Natural killer cell (primary cell): ENCODE measurements around the gene GRM4. TPM values are rescaled to one million over a fixed set of nuclear protein-coding genes. Genes with fewer than 3 reads are reported as not detected.

ENCODE experiments used
- ATAC-seq, 3 donors: fragments of 150-1000 bp in 2 of 3; fragments of 200-7000 bp in 1 of 3; cut with Tn5 transposase; 1 replicate in 1 of 3; 2 replicates in 2 of 3; pipeline ENCODE4 v1.10.0; 2021; ENCODE audit warnings: mild to moderate bottlenecking in 2 of 3, moderate library complexity in 2 of 3
- DNase-seq, 2 donors: peaks; one replicate each; pipeline versions ENCODE4 v3.0.0 to v3.0.0-alpha.2; 2013 to 2021; ENCODE audit warnings: mixed read lengths in 1 of 2
- H3K27ac ChIP-seq: one replicate; pipeline ENCODE4 v1.5.1; 2013; ENCODE audit warnings: mild to moderate bottlenecking, low read length
- H3K27me3 ChIP-seq: one replicate; pipeline ENCODE4 v1.6.1; 2013; ENCODE audit warnings: low read length; ENCODE audit not compliant: control insufficient read depth, insufficient read depth
- H3K36me3 ChIP-seq: one replicate; pipeline ENCODE4 v1.6.1; 2013; ENCODE audit warnings: low read length; ENCODE audit not compliant: control insufficient read depth, insufficient read depth
- H3K4me1 ChIP-seq: one replicate; pipeline ENCODE4 v1.6.1; 2013; ENCODE audit warnings: low read length; ENCODE audit not compliant: control insufficient read depth, insufficient read depth
- H3K4me3 ChIP-seq: one replicate; pipeline ENCODE4 v1.5.1; 2013; ENCODE audit warnings: low read length
- H3K9me3 ChIP-seq: one replicate; pipeline ENCODE4 v1.6.1; 2013; ENCODE audit warnings: low read length; ENCODE audit not compliant: control insufficient read depth, insufficient read depth
- H3K27ac Mint-ChIP-seq, 2 donors: one replicate each; pipeline ENCODE4 v1.8.0; 2022; ENCODE audit warnings: mild to moderate bottlenecking in 2 of 2, mixed read lengths in 2 of 2, moderate library complexity in 1 of 2
- H3K27me3 Mint-ChIP-seq, 2 donors: one replicate each; pipeline ENCODE4 v1.8.0; 2022; ENCODE audit warnings: low read depth in 2 of 2, mixed read lengths in 2 of 2
- H3K36me3 Mint-ChIP-seq: one replicate; pipeline ENCODE4 v1.8.0; 2022; ENCODE audit warnings: mixed read lengths
- H3K4me1 Mint-ChIP-seq, 2 donors: one replicate each; pipeline ENCODE4 v1.8.0; 2022; ENCODE audit warnings: mixed read lengths in 2 of 2
- H3K4me3 Mint-ChIP-seq: one replicate; pipeline ENCODE4 v1.8.0; 2022; ENCODE audit warnings: mild to moderate bottlenecking, moderate library complexity, mixed read lengths
- H3K9me3 Mint-ChIP-seq, 2 donors: one replicate each; pipeline ENCODE4 v1.8.0; 2022; ENCODE audit warnings: mixed read lengths in 2 of 2
- CTCF ChIP-seq: fragments of 200-600 bp; IDR thresholded peaks from one replicate; pipeline ENCODE4 v1.8.0; 2022; ENCODE audit warnings: antibody characterized with exemption
- WGBS: methylation state at CpG from one replicate; pipeline ENCODE4 v1.1.7; 2013; ENCODE audit warnings: missing lambda C conversion rate; ENCODE audit not compliant: insufficient coverage; 5-methylcytosine and 5-hydroxymethylcytosine counted together
- intact Hi-C: fragments of 100-400 bp; cut with micrococcal nuclease; formaldehyde crosslinking; loops from one replicate; pipeline ENCODE4 v1.14.2; 2022
- total RNA-seq, 4 donors: library from RNA; stranded (reverse); fragments of 120-200 nt in 1 of 4; gene quantifications; one replicate each; pipeline versions ENCODE4 v1.2.3 to v1.2.4, GENCODE V29; 2013 to 2022

The GRM4 gene
- not detected for total RNA-seq
- total RNA-seq (2013) = 0.07 TPM

- no peaks in the 10 kb centered on the region for H3K9me3 ChIP-seq
- 57% methylated on average over 18 of the region's 20 CpGs for WGBS
Measured at GRCh38 chr6:34146021-34146782, at the start of gene GRM4. Gene GRM4, minus strand, starts transcription at chr6:34146087. Its CDS starts 12,591 bp downstream, at chr6:34133496.

GRCh38 chr6:34194772-34195171 lies 48.9 kb upstream of the GRM4 start:
- no peaks in the 10 kb centered on the region for H3K9me3 Mint-ChIP-seq
- no peak for TF ChIP-seq CTCF
- H3K27ac ChIP-seq = no peak overlapping the region
- no peak for DNase-seq
- no peak for ATAC-seq
- peaks cover 0 to 8% of the 10 kb centered on the region in 2 donors for H3K27me3 Mint-ChIP-seq
- intact Hi-C loops = no loop called here
- H3K27ac Mint-ChIP-seq = no peak overlapping the region
- no peaks in the 10 kb centered on the region for H3K36me3 ChIP-seq
- WGBS = 96% methylated on average over 3 of the region's 3 CpGs
- no peaks in the 10 kb centered on the region for H3K27me3 ChIP-seq
- no peaks in the 10 kb centered on the region for H3K9me3 ChIP-seq
- H3K4me1 ChIP-seq = peaks cover 18% of the 10 kb centered on the region
- no peaks in the 10 kb centered on the region for H3K36me3 Mint-ChIP-seq
- H3K4me1 Mint-ChIP-seq = peaks cover 5 to 7% of the 10 kb centered on the region in 2 donors
- H3K4me3 Mint-ChIP-seq = no peak overlapping the region
- H3K4me3 ChIP-seq = no peak overlapping the region

More at GRCh38 chr6:34146021-34146782, at the start of gene GRM4:
- Mint-ChIP-seq H3K4me3 (peak within 1 kb of the TSS; percentile 54), H3K36me3 (no peaks in the 10 kb centered on the region), H3K27me3 (peaks cover 44 to 46% of the 10 kb centered on the region in 2 donors), H3K27ac (no peak within 1 kb of the TSS), H3K9me3 (no peaks in the 10 kb centered on the region), H3K4me1 (peaks cover 0 to 13% of the 10 kb centered on the region in 2 donors)
- H3K27ac ChIP-seq = no peak within 1 kb of the TSS
- H3K36me3 ChIP-seq = no peaks in the 10 kb centered on the region
- peaks cover 29% of the 10 kb centered on the region for H3K4me1 ChIP-seq
- no peak within 1 kb of the TSS for H3K4me3 ChIP-seq
- no peak for TF ChIP-seq CTCF
- ATAC-seq (no peak), DNase-seq (no peak)
- intact Hi-C loops = no loop called here
- peaks cover 42% of the 10 kb centered on the region for H3K27me3 ChIP-seq

- Mint-ChIP-seq H3K9me3 (no peaks in the 10 kb centered on the region), H3K4me1 (no peaks in the 10 kb centered on the region), H3K36me3 (no peaks in the 10 kb centered on the region), H3K27me3 (peaks cover 0 to 5% of the 10 kb centered on the region in 2 donors), H3K4me3 (no peak overlapping the region), H3K27ac (no peak overlapping the region)
- Histone ChIP-seq H3K4me3 (no peak overlapping the region), H3K36me3 (no peaks in the 10 kb centered on the region), H3K27ac (no peak overlapping the region), H3K9me3 (no peaks in the 10 kb centered on the region), H3K4me1 (peaks cover 9% of the 10 kb centered on the region), H3K27me3 (no peaks in the 10 kb centered on the region)
- no peak for ATAC-seq
- TF ChIP-seq CTCF = no peak
- no peak for DNase-seq
- WGBS = 89% methylated on average over 11 of the region's 14 CpGs
- intact Hi-C loops = no loop called here
Measured at GRCh38 chr6:34190504-34191122, 44.7 kb upstream of the GRM4 start.
